GM12878 (cell line): Measurements from ENCODE around the gene PLPP7. TPM values are rescaled to one million over a fixed set of nuclear protein-coding genes. Genes with fewer than 3 reads are reported as not detected.

Experiments used
- ATAC-seq: fragments of 200-7000 bp; cut with Tn5 transposase; 3 replicates; pipeline ENCODE4 v1.9.1; 2020; ENCODE audit warnings: mild to moderate bottlenecking, moderate library complexity
- BruUV-seq: library from RNA; stranded (reverse); fragments of 400-500 nt; replicated peaks from 2 replicates; lab custom pipeline; 2021; lab: Mats Ljungman, UMichigan
- CTCF ChIA-PET: fragments of 300-600 bp; sonication (Branson Sonifier 250); formaldehyde crosslinking; extraction: SDS; loops from one replicate; lab custom pipeline; 2021; ENCODE audit warnings: inconsistent platforms; lab: Yijun Ruan, JAX
- POLR2A ChIA-PET: fragments of 350-600 bp; formaldehyde crosslinking; extraction: SDS; loops from one replicate; lab custom pipeline; 2021; ENCODE audit warnings: inconsistent platforms; lab: Charles Lee
- RAD21 ChIA-PET: fragments of 300-600 bp; sonication (Branson Sonifier 250); formaldehyde crosslinking; loops from one replicate; lab custom pipeline; 2023; ENCODE audit warnings: antibody characterized with exemption; ENCODE audit not compliant: unreplicated experiment; lab: Charles Lee
- SMC1A ChIA-PET: fragments of 300-600 bp; sonication (Branson Sonifier 250); formaldehyde crosslinking; loops from one replicate; lab custom pipeline; 2023; ENCODE audit not compliant: unreplicated experiment, uncharacterized antibody; lab: Charles Lee
- DNase-seq: peaks from one replicate; pipeline ENCODE4 v3.0.0-alpha.2; 2011; ENCODE audit warnings: low read depth, low spot score
- FAIRE-seq: peaks from 3 replicates; lab custom pipeline; 2011; peaks lifted over from hg19 to GRCh38; lab: Jason Lieb, UNC
- H2AFZ ChIP-seq: 2 replicates; pipeline ENCODE4 v1.6.0; 2011; ENCODE audit warnings: low read depth, low read length, control low read depth; ENCODE audit not compliant: control insufficient read depth
- H3K27ac ChIP-seq: 2 replicates; pipeline ENCODE4 v1.5.1; 2011; ENCODE audit warnings: control low read depth; ENCODE audit not compliant: control insufficient read depth, insufficient read depth
- H3K27me3 ChIP-seq, 2 experiments: replicated peaks in 1 of 2; 2 replicates each; pipeline versions ENCODE4 v1.6.0 to v1.6.1; 2011; ENCODE audit warnings: low read length in 1 of 2; ENCODE audit not compliant: control insufficient read depth in 2 of 2, insufficient read depth in 2 of 2
- H3K36me3 ChIP-seq, 2 experiments: 2 replicates each; pipeline ENCODE4 v1.5.1; 2011; ENCODE audit warnings: low read length in 1 of 2; ENCODE audit not compliant: control insufficient read depth in 2 of 2, insufficient read depth in 2 of 2
- H3K4me1 ChIP-seq: 2 replicates; pipeline ENCODE4 v1.6.1; 2011; ENCODE audit warnings: mild to moderate bottlenecking, low read length, moderate library complexity, mixed read lengths; ENCODE audit not compliant: control insufficient read depth, insufficient read depth
- H3K4me2 ChIP-seq: 2 replicates; pipeline ENCODE4 v1.6.0; 2011; ENCODE audit warnings: control low read depth; ENCODE audit not compliant: control insufficient read depth, insufficient read depth
- H3K4me3 ChIP-seq: fragments of 200-600 bp; sonication (generic); 2 replicates; pipeline ENCODE4 v1.5.1; 2016
- H3K79me2 ChIP-seq: 2 replicates; pipeline ENCODE4 v1.6.0; 2011; ENCODE audit warnings: low read length; ENCODE audit not compliant: control insufficient read depth, insufficient read depth
- H3K9ac ChIP-seq: 2 replicates; pipeline ENCODE4 v1.8.0; 2011; ENCODE audit warnings: low read length, control low read depth, mixed read lengths; ENCODE audit not compliant: control insufficient read depth, insufficient read depth
- H3K9me3 ChIP-seq: replicated peaks from 3 replicates; pipeline ENCODE4 v1.5.1; 2011; ENCODE audit warnings: mild to moderate bottlenecking, low read length; ENCODE audit not compliant: control insufficient read depth, insufficient read depth
- H4K20me1 ChIP-seq: 2 replicates; pipeline ENCODE4 v1.6.0; 2011; ENCODE audit not compliant: control insufficient read depth, insufficient read depth
- EZH2 ChIP-seq: IDR thresholded peaks from 2 replicates; pipeline ENCODE4 v1.6.1; 2012; ENCODE audit warnings: low read depth, mild to moderate bottlenecking, control low read depth, inconsistent platforms, low read length, borderline replicate concordance; ENCODE audit not compliant: control insufficient read depth
- NFXL1 ChIP-seq: fragments of 450-650 bp; IDR thresholded peaks from 2 replicates; pipeline ENCODE4 v1.6.1; 2017; ENCODE audit warnings: antibody characterized with exemption, mild to moderate bottlenecking, borderline replicate concordance
- ZNF217 ChIP-seq: fragments of 450-650 bp; IDR thresholded peaks from 2 replicates; pipeline ENCODE4 v1.6.1; 2017; ENCODE audit warnings: antibody characterized with exemption, mild to moderate bottlenecking
- WGBS: methylation state at CpG from one replicate; pipeline ENCODE4 v1.1.6; 2016; ENCODE audit warnings: low lambda C conversion rate; ENCODE audit not compliant: insufficient replicate concordance, insufficient coverage; ENCODE audit errors: missing lambda C conversion rate; 5-methylcytosine and 5-hydroxymethylcytosine counted together
- in situ Hi-C: fragments of 300-500 bp; cut with MboI; formaldehyde crosslinking; loops from 9 replicates; pipeline ENCODE4 v1.14.3; 2018; ENCODE audit warnings: mixed read lengths
- intact Hi-C: fragments of 100-400 bp; cut with micrococcal nuclease; formaldehyde crosslinking; loops from one replicate; pipeline ENCODE4 v1.14.2; 2022; ENCODE audit not compliant: unreplicated experiment
- polyA plus RNA-seq, 11 experiments: library from polyadenylated mRNA; depleted of rRNA in 4 of 11; unstranded in 6 of 11; stranded (reverse) in 5 of 11; fragments of >200 nt; fragmentation: Nextera tagmentation in 4 of 11; fragmentation: Illumina TruSeq in 1 of 11; extraction: Ambion mirVana in 4 of 11; extraction: Trizol in 1 of 11; gene quantifications; 1 replicate in 1 of 11; 2 replicates in 10 of 11; pipeline versions ENCODE4 v1.2.1 to v1.2.3, GENCODE V29; 2011 to 2016; ENCODE audit warnings: inconsistent platforms in 2 of 11, missing spikeins in 2 of 11, low read depth in 1 of 11
- total RNA-seq, 4 experiments: library from RNA; depleted of rRNA in 3 of 4; stranded (reverse); fragments of >200 nt in 3 of 4; fragmentation: Illumina TruSeq in 1 of 4; extraction: Trizol in 1 of 4; gene quantifications; 2 replicates each; pipeline versions ENCODE4 v1.2.1 to v1.2.3, GENCODE V29; 2013 to 2021
- TF ChIP-seq, protein P1 (sequence below): IDR thresholded peaks from 2 replicates; pipeline ENCODE4 v1.6.1; 2011; ENCODE audit warnings: low read depth, low read length, improper control_type of control experiment, borderline replicate concordance
- TF ChIP-seq, protein P2 (sequence below): fragments of 450-650 bp; IDR thresholded peaks from 2 replicates; pipeline ENCODE4 v1.6.1; 2017; ENCODE audit warnings: mild to moderate bottlenecking, moderate library complexity

PLPP7 gene
- total and polyA plus RNA-seq, 10 of the 15 experiments (the other 5 are each of a cell fraction or from before 2014, with no cell fraction given): 0.05 to 1.0 (median 0.40) TPM; not detected in 3

DNA sequence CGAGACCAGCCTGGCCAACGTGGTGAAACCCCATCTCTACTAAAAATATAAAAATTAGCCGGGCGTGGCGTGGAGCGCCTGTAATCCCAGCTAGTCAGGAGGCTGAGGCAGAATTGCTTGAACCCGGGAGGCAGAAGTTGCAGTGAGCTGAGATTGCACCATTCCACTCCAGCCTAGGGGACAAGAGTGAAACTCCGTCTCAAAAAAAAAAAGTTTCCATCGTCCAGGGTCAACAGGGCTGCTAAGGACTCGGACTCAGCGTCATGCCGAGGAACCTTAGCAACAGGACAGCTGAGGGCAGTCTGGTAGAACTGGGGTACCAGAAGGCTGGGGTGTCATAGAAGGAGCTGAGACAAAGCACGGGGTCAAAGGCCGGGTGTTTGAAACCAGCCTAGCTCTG lies 34.9 kb upstream of the PLPP7 start:
- whole genome bisulfite sequencing: 88% methylated on average over 14 of the region's 14 CpGs
- no peak for ATAC-seq

More for the DNA sequence above, 34.9 kb upstream of the PLPP7 start:
- TF ChIP-seq NFXL1: no peak
- TF ChIP-seq EZH2: no peak
- TF ChIP-seq, protein P1, sequence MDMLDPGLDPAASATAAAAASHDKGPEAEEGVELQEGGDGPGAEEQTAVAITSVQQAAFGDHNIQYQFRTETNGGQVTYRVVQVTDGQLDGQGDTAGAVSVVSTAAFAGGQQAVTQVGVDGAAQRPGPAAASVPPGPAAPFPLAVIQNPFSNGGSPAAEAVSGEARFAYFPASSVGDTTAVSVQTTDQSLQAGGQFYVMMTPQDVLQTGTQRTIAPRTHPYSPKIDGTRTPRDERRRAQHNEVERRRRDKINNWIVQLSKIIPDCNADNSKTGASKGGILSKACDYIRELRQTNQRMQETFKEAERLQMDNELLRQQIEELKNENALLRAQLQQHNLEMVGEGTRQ: no peak
- no peak for TF ChIP-seq ZNF217
- TF ChIP-seq, protein P2, sequence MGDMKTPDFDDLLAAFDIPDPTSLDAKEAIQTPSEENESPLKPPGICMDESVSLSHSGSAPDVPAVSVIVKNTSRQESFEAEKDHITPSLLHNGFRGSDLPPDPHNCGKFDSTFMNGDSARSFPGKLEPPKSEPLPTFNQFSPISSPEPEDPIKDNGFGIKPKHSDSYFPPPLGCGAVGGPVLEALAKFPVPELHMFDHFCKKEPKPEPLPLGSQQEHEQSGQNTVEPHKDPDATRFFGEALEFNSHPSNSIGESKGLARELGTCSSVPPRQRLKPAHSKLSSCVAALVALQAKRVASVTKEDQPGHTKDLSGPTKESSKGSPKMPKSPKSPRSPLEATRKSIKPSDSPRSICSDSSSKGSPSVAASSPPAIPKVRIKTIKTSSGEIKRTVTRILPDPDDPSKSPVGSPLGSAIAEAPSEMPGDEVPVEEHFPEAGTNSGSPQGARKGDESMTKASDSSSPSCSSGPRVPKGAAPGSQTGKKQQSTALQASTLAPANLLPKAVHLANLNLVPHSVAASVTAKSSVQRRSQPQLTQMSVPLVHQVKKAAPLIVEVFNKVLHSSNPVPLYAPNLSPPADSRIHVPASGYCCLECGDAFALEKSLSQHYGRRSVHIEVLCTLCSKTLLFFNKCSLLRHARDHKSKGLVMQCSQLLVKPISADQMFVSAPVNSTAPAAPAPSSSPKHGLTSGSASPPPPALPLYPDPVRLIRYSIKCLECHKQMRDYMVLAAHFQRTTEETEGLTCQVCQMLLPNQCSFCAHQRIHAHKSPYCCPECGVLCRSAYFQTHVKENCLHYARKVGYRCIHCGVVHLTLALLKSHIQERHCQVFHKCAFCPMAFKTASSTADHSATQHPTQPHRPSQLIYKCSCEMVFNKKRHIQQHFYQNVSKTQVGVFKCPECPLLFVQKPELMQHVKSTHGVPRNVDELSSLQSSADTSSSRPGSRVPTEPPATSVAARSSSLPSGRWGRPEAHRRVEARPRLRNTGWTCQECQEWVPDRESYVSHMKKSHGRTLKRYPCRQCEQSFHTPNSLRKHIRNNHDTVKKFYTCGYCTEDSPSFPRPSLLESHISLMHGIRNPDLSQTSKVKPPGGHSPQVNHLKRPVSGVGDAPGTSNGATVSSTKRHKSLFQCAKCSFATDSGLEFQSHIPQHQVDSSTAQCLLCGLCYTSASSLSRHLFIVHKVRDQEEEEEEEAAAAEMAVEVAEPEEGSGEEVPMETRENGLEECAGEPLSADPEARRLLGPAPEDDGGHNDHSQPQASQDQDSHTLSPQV: no peak
- Histone ChIP-seq H4K20me1 (no peaks in the 10 kb centered on the region), H3K27ac (peak overlapping the region; percentile 98), H3K9me3 (no peaks in the 10 kb centered on the region), H3K27me3 (no peaks in the 10 kb centered on the region), H2AFZ (no peak overlapping the region), H3K79me2 (peaks cover 8% of the 10 kb centered on the region), H3K9ac (peak overlapping the region; percentile 65; the same call in 1 of the 2 replicates), H3K4me2 (peak overlapping the region; percentile 98), H3K4me3 (no peak overlapping the region), H3K4me1 (peaks cover 48% of the 10 kb centered on the region), H3K36me3 (peaks cover 7 to 13% of the 10 kb centered on the region in 2 experiments; a peak in 3 of 4 replicates)
- in situ Hi-C loops (loop anchor here (25.0 kb wide), 2 partner anchors 1417 to 1883 kb away; partner anchors contain the start of genes C9orf78 and USP20), intact Hi-C loops (no loop called here)
- CTCF ChIA-PET: interaction anchor here (3.1 to 11.0 kb wide), 2 partner anchors 18 to 24 kb away, joined by 10 to 151 read pairs; partner anchors contain the start of gene FAM78A
- BruUV-seq: no TSS peak
- no peak for FAIRE-seq
- POLR2A ChIA-PET: interaction anchor here (0.6 to 13.4 kb wide), 4 partner anchors 17 to 59 kb away, joined by 3 to 267 read pairs (median 6); partner anchors contain the start of gene FAM78A
- DNase-seq: no peak
- SMC1A ChIA-PET: interaction anchor here (1.0 to 7.8 kb wide), 3 partner anchors 14 to 77 kb away, joined by 3 to 154 read pairs (median 3); partner anchors contain the start of gene FAM78A
- RAD21 ChIA-PET: interaction anchor here (1.5 to 9.6 kb wide), 5 partner anchors 9 to 82 kb away, joined by 3 to 181 read pairs (median 9); partner anchors contain the start of gene FAM78A
